Measurements from ENCODE around the gene GEMIN7.

DNA sequence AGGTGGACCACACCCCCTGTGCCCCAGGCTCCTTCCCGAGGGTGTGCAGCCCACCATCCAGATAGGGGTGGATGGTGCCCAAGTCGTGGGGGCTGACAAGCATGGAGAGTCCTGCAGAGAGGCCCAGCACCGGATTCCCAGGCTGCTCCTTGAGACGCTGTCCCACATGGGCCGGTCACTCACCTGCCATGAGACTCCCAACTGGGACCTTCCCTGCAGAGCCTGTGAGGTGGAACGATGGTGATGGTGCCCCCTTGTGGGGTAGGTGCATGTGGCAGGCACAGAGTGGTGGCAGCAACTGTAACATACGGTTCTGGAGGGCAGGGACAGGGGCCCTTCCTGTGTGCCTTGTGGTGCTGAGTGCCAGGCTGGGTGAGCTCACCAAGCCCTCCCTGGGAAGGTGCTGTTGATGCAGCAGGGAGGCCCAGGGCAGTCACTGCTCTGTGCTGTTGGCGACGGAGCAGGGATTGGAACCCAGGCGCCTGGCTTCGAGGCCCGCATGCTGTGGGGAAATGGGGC lies 47.0 kb downstream of the GEMIN7 start:
- TF ChIP-seq POLR2A (IDR thresholded peaks at IDR 0.05) = no peak
- TF ChIP-seq, protein P1, sequence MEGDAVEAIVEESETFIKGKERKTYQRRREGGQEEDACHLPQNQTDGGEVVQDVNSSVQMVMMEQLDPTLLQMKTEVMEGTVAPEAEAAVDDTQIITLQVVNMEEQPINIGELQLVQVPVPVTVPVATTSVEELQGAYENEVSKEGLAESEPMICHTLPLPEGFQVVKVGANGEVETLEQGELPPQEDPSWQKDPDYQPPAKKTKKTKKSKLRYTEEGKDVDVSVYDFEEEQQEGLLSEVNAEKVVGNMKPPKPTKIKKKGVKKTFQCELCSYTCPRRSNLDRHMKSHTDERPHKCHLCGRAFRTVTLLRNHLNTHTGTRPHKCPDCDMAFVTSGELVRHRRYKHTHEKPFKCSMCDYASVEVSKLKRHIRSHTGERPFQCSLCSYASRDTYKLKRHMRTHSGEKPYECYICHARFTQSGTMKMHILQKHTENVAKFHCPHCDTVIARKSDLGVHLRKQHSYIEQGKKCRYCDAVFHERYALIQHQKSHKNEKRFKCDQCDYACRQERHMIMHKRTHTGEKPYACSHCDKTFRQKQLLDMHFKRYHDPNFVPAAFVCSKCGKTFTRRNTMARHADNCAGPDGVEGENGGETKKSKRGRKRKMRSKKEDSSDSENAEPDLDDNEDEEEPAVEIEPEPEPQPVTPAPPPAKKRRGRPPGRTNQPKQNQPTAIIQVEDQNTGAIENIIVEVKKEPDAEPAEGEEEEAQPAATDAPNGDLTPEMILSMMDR (IDR thresholded peaks at IDR 0.05) = no peak
- TF ChIP-seq EP300 (IDR thresholded peaks at IDR 0.05) = no peak
